NCI-H2196 (cell line): ENCODE results near the gene CIT.
"Not testable (repeated sequence)": the region's sequence is repeated elsewhere in the genome, so short reads cannot be mapped to it uniquely, and the experiment has no call there.

ENCODE experiments used
- DNase-seq: peaks from one replicate; lab custom pipeline; 2025; ENCODE audit not compliant: unreplicated experiment; lab: John Stamatoyannopoulos, UW

The CIT gene

GRCh38 chr12:119876761-119877638 is at the start of gene CIT:
TSS of gene CIT (minus strand) at chr12:119877320. CDS start at chr12:119876168, 1,152 bp downstream.
- peak; percentile 96 for DNase-seq

GRCh38 chr12:119925269-119925668 is 48.1 kb upstream of the CIT start:
- no peak for DNase-seq

- DNase-seq = no peak
Measured at GRCh38 chr12:119920064-119920463, 42.9 kb upstream of the CIT start.

- DNase-seq = no peak
Measured at GRCh38 chr12:119915894-119916510, 38.9 kb upstream of the CIT start.

- no peak for DNase-seq
Measured at GRCh38 chr12:119914666-119915065, 37.5 kb upstream of the CIT start.

- no peak for DNase-seq
Measured at GRCh38 chr12:119913536-119914330, 36.6 kb upstream of the CIT start.

GRCh38 chr12:119911182-119911581 is 34.1 kb upstream of the CIT start:
- DNase-seq = no peak

GRCh38 chr12:119910586-119910985 is 33.5 kb upstream of the CIT start:
- no peak for DNase-seq

- peak; percentile 69 for DNase-seq
Measured at GRCh38 chr12:119902084-119902509, 25.0 kb upstream of the CIT start.

- no peak for DNase-seq
Measured at GRCh38 chr12:119901670-119902069, 24.6 kb upstream of the CIT start.

GRCh38 chr12:119894916-119895315 is 17.8 kb upstream of the CIT start:
- DNase-seq = no peak

GRCh38 chr12:119892611-119893010 is 15.5 kb upstream of the CIT start:
- DNase-seq = not testable (repeated sequence)

- DNase-seq = no peak
Measured at GRCh38 chr12:119885549-119885948, 8.4 kb upstream of the CIT start.

- DNase-seq = not testable (repeated sequence)
Measured at GRCh38 chr12:119883791-119884190, 6.7 kb upstream of the CIT start.

- no peak for DNase-seq
Measured at GRCh38 chr12:119883237-119883636, 6.1 kb upstream of the CIT start.

GRCh38 chr12:119877639-119877948 is 474 bp upstream of the CIT start:
- no peak for DNase-seq

- DNase-seq = no peak
Measured at GRCh38 chr12:119870457-119870856, 6.7 kb downstream of the CIT start.

- no peak for DNase-seq
Measured at GRCh38 chr12:119869720-119870119, 7.4 kb downstream of the CIT start.

GRCh38 chr12:119868992-119869391 is 8.1 kb downstream of the CIT start:
- no peak for DNase-seq

- no peak for DNase-seq
Measured at GRCh38 chr12:119864591-119864990, 12.5 kb downstream of the CIT start.

GRCh38 chr12:119859241-119859640 is 17.9 kb downstream of the CIT start:
- DNase-seq = no peak
